GM19452 (cell line): ENCODE data around the gene GTPBP3.

Experiments used
- ATAC-seq: cut with Tn5 transposase; IDR thresholded peaks from one replicate; pipeline ENCODE4 v1.9.1; 2021; ENCODE audit not compliant: unreplicated experiment

Gene GTPBP3

DNA sequence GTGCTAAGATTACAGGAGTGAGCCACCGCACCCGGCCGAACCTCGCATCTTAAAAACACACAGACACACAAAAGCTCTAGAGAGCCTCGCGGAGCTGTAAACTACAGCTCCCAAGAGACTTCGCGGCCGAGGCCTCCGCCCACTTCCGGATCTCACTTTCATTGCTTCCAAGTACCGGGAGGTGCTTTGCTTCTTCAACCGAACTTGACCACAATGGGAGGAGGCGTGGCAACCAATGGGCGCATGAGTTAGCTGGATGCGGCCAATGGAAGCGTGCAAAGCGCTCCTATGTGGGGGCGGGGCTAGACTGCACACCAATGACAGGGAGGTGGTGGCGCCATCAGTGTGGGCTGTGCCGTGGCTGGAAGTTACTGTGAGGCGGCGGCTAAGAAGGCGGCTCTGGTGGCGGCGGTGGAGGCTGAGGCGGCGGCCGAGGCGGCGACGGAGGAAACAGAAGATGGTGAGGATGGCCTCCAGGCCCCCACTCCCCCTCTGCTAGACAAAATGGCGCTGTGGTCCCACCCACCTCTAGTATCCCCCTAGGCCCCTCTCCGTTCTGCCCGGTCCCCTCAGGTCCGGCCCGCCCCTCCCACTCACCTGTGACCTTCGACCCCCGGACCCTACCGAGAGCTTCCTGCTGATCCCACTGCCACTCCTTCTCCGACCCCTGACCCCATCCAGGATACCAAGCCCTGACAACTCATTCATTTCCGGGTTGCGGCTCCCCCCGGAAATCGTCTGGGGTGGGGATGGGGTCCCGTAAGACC is 28.0 kb upstream of the GTPBP3 start, which contains the start of gene DDA1:
Gene DDA1 (plus strand): TSS at position 366 of the 767 bp plus-strand sequence. CDS start 92 bp downstream, at position 458.
- ATAC-seq: peak; percentile 56

GRCh38 chr19:17309965-17310461 is 27.3 kb upstream of the GTPBP3 start:
- ATAC-seq: no peak

GRCh38 chr19:17311455-17312188 is 25.7 kb upstream of the GTPBP3 start:
- ATAC-seq: no peak

DNA sequence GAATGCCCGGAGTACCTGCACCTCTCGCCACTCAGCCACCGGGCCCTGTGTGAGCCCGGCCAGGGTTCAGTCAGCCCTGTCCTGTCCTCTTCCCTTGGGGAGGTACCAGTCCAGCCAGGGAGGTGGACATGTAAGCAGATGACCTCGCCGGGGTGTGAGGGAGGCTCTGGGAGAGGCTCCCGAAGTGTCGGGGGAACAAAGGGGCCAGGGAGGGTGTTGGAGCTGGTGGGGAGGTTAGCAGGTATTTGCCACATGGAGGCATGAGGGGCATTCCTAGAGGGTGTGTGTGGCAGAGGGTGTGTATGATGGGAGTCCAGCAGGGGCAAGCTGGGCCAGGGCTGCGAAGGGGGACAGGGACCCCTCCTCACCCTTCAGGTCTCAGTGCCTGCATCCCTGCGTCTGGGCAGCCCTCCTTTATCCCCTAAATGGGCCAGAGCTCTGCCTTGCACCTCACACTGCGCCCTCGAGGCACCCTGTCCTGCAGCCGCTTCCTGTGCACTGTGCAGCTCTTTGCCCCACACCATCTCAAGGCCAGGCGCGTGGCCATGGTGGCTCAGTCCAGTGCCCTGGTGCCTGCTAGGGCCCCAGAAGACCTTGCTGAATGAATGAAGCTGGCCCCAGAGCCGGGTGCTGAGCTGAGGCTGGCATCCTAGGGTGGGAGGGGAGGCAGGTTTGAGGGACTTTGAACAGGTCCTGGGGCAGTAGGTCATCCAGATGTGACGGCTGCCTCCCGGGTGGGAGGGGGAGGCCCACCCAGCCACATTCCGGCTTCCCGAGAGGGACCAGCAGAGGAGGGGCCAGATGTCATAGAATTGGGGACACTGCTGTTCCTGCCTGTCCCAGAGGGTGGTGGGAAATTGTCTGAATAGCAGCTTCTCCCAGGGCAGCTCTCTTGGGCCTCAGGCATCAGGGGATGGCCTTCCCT is 24.9 kb upstream of the GTPBP3 start:
- no peak for ATAC-seq

- no peak for ATAC-seq
Observed at GRCh38 chr19:17314007-17314593, 23.3 kb upstream of the GTPBP3 start.

DNA sequence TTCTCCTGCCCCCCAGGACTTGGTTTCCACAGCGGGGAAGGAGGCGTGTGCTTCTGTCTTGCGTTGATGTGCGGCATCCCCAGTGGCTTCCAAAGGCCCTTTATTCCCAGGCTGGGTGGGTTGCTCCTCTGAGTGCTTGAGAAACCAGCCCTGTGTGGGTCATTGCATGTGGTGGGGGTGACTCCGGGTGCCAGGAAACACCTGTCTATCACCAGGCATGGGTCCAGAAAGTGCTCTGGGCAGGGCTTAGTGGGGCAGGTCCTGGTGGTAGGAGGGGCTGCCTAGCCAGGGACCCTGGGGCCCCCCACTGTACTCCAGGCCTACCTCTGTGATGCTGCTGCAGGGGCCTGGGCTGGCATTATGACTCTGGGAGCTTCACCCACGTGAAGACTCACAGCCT is 18.4 kb upstream of the GTPBP3 start:
- no peak for ATAC-seq

- ATAC-seq: no peak
Observed at GRCh38 chr19:17319473-17320238, 17.7 kb upstream of the GTPBP3 start.

DNA sequence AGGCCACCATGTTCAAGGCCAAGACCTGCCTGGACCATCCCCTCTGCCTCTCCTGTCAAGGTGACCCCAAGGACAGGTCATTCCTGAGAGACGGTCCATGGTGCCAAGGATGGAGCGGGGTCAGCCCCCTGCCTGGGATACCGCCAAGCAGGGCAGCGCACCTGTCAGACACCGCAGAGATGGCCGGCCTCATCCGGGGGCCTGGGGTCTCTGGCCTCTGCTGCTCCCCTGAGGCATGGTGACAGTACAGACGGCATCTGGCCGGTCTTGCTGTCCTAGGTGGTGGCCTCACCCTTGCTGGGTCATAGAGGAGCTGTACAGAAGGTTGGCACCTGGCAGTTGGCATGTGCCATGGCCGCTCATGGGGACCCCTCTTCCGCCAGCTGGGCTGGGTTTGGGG is 16.9 kb upstream of the GTPBP3 start:
- no peak for ATAC-seq

DNA sequence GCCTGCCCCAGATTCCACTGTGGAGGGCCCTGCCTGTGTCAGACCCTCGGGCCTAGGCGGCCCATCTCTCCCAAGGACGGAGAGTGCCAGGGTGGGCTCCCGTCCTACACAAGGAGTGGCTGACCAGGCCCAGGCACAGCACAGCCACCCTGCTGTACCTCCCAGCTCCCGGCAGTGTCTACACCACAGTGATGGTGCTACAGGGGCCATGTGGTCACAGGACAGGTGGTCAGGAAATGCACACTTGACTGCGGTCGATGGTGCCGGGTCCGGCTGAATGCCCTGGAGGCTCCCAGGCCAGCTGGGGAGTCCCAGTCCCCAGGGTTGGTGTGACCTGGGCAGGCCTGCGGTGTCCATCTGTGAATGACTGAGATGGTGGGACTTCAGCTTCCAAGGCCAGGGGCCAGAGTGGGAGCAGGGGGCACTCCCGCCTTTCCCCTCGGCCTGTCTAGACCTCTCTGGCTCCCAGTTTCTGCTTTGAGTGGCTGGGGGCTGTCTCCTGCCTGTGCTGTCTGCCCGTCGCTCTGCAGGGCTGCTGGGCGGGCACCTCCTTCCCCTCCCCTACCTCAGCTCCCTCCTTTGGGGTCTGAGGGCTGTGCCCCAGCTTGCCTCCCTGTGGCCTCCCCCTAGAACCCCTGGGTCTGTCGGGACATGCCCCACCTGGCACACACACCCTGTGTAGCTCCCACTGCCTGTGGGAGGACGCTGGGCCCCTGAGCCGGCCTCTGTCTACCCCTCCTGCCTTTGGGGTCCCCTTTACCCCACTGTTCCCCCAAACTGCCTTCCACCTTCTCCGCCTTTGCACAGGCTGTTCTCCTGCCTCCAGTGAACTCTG is 15.5 kb upstream of the GTPBP3 start:
- ATAC-seq: no peak

DNA sequence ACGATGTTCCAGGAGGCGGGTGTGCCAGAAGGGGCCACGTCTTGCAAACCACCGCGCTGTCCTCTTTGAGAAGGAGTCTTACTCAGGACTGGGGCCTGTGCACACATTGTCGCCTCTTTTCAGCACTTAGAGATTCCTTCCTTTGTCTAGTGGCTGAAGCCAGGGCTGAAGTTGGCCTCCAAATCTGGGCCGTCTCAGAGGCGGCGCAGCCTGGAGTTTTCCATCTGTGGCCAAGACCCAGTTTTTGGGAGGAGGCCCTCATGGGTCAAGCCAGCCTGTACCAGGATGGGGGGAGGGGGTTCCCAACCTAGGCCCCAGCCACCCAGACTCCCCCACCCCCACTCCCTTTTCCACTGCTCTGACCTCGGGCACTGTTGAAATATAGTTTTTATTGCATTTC is 14.5 kb upstream of the GTPBP3 start:
- no peak for ATAC-seq

DNA sequence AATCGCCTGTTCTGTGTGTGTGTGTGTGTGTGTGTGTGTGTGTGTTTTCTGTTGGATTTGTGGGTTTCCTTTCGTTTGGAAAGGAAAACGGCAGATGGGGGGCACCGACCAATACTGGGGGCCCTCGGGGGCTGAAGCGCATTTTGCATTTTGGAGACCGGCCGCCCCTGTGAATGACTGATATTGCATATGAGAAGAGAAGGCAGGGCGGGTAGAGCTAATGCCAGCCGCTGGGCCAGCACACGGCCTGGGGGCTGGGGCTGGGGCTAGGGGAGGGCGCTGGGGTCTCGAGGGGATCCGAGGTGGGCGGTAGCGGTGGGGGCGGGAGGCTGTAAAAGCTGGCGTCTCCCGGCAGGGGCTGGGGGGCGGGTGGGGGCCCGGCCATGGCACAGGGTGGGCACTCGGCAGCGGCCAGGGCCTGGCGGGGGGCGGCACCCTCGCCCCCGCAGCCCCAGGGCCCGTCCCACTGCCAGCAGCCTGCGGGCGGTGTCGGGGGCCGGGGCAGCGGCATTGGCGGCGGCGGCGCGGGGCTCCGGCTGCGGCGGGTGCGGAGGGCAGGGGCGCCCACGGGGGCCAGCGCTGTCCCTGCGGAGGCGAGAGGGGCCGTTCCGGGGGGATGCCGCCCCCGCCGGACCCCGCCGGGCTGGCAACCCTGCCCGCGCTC is 13.9 kb upstream of the GTPBP3 start:
- no peak for ATAC-seq

- no peak for ATAC-seq
Observed at GRCh38 chr19:17323964-17324332, 13.4 kb upstream of the GTPBP3 start.

DNA sequence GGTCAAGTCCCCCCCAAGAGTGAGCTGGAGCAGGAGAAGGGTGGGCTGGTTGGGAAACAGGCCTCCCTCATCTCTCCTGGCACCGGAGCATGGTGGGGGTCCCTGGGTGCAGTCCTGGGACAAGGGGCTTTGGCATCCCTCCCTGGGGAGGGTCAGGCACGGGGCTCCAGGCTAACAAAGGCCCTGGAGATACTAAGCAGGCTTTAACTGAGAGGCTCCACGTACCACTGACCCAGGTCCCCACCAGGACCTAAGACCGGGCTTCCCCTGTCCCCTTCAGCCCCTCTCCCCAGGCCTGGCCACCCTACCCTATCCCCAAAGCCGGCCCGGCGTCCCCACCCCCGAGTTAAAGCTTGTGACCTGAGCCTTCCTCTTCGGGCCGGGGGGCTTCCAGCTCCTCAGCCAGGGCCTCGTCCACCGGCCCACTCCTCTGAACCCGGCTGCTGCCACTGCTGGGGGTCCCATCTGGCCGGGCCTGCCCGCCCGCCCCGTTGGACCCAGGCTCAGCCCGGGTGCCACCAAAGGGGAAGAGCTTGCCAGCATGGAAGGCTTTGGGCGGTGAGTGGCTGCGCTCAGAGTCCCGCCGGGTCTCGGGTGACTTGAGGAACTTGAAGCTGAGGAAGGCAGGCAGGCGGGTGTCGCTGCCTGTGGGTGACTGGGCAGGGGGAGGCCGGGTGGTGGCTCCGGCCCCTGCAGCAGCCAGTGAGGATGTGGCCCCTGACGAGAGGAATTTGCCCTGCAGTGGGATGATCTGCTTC is 12.8 kb upstream of the GTPBP3 start:
- no peak for ATAC-seq

GRCh38 chr19:17325133-17325532 is 12.2 kb upstream of the GTPBP3 start:
- no peak for ATAC-seq

DNA sequence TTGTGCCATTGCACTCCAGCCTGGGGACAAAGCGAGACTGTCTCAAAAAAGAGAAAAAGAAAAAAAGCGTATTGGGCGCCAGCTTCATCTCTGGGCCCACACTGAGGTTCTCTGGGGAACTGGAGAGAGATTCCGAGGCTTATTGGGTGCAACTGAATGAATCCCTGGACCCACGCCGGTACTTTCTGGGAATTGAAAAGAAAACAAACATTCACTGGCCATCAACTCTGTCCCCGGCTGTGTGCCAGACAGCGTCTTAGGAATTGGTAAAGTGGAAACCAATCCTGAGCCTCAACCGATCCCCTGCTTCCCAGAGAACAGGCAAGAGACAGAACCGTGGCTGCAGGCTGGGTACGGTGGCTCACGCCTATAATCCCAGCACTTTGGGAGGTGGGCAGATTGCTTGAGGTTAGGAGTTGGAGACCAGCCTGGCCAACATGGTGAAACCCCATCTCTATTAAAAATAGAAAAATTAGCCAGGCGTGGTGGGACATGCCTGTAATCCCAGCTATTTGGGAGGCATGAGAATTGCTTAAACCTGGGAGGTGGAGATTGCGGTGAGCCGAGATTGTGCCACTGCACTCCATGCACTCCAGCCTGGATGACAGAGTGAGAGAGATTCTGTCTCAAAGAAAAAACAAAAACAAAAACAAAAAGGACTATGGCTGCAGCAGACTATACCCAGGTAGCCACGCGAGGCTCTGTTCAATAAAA is 11.3 kb upstream of the GTPBP3 start:
- no peak for ATAC-seq

DNA sequence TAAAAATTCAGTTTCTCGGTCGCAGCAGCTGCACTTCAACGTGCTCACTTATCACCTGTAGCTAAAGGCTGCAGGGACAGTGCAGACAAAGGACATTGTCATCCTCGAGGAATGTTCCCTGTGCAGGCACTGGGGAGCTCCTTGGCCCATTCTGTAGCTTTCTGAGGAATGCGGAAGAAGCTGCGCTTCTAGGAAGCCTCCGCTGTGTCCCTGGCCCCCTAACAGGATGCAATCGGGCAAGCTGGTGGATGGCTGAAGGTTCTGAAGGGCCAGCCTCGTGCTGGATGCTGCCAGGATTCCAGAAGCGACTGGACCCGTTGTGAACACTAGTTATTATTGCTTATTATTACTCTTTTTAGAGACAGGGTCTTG is 10.8 kb upstream of the GTPBP3 start:
- ATAC-seq: no peak

DNA sequence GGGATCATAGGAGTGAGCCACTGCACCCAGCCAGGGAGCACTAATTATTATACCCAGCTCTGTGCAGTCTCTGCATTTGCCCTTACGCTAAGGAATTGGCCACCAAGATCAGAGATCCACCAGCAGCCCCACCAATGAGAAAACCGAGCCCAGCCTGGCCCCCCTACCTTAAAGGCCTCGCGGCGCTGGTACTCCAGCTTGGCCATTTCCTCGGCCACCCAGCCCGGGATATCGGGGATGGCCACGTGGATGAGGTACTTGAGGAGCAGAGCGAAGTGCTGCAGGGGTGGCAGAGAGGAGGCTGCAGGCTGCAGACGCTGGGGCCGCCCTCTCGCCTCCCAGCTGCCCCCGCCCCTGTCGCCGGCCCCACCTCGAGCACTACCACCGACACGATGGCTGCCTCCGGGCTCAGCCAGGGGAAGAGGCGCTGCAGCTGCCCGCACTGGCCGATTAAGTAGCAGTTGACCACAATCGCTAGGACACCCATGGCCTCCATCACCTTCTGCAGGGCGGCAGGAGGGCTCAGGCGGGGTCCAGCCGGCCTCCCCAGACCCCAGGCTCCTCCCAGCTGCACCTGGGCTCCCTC is 10.2 kb upstream of the GTPBP3 start:
- ATAC-seq: no peak
